ENCODE results near the gene RFPL2.

The RFPL2 gene

GRCh38 chr22:32211011-32211410 is 6.1 kb upstream of the RFPL2 start:
- H3K36me3 ChIP-seq (ENCODE audit: insufficient read depth, low read length): no peaks in the 10 kb centered on the region
- no peak overlapping the region for H3K9ac ChIP-seq (ENCODE audit: insufficient read length)
- H3K27ac ChIP-seq: no peak overlapping the region
- H3K9me3 ChIP-seq (ENCODE audit: low read depth, low read length): no peaks in the 10 kb centered on the region
- TF ChIP-seq FOXP2 (optimal IDR thresholded peaks at IDR 0.05; ENCODE audit: control extremely low read depth, extremely low read length, insufficient read depth): no peak
- DNase-seq (ENCODE audit: low read depth, low spot score): no peak
- H3K4me3 ChIP-seq: no peak overlapping the region

GRCh38 chr22:32208681-32209080 is 3.8 kb upstream of the RFPL2 start:
- no peaks in the 10 kb centered on the region for H3K36me3 ChIP-seq (ENCODE audit: insufficient read depth, low read length)
- no peak overlapping the region for H3K9ac ChIP-seq (ENCODE audit: insufficient read length)
- H3K9me3 ChIP-seq (ENCODE audit: low read depth, low read length): no peaks in the 10 kb centered on the region
- H3K27ac ChIP-seq: no peak overlapping the region
- TF ChIP-seq FOXP2 (optimal IDR thresholded peaks at IDR 0.05; ENCODE audit: control extremely low read depth, extremely low read length, insufficient read depth): no peak
- TF ChIP-seq POLR2AphosphoS5 (IDR thresholded peaks at IDR 0.05; ENCODE audit: borderline replicate concordance, low read depth, low read length): no peak
- TF ChIP-seq EZH2 (IDR thresholded peaks at IDR 0.05): no peak
- no peak for DNase-seq (ENCODE audit: low read depth, low spot score)
- H3K4me3 ChIP-seq: no peak overlapping the region

GRCh38 chr22:32207971-32208480 is 3.2 kb upstream of the RFPL2 start:
- Histone ChIP-seq H3K27ac (no peak overlapping the region), H3K4me3 (no peak overlapping the region)
- DNase-seq (ENCODE audit: low read depth, low spot score): no peak

DNA sequence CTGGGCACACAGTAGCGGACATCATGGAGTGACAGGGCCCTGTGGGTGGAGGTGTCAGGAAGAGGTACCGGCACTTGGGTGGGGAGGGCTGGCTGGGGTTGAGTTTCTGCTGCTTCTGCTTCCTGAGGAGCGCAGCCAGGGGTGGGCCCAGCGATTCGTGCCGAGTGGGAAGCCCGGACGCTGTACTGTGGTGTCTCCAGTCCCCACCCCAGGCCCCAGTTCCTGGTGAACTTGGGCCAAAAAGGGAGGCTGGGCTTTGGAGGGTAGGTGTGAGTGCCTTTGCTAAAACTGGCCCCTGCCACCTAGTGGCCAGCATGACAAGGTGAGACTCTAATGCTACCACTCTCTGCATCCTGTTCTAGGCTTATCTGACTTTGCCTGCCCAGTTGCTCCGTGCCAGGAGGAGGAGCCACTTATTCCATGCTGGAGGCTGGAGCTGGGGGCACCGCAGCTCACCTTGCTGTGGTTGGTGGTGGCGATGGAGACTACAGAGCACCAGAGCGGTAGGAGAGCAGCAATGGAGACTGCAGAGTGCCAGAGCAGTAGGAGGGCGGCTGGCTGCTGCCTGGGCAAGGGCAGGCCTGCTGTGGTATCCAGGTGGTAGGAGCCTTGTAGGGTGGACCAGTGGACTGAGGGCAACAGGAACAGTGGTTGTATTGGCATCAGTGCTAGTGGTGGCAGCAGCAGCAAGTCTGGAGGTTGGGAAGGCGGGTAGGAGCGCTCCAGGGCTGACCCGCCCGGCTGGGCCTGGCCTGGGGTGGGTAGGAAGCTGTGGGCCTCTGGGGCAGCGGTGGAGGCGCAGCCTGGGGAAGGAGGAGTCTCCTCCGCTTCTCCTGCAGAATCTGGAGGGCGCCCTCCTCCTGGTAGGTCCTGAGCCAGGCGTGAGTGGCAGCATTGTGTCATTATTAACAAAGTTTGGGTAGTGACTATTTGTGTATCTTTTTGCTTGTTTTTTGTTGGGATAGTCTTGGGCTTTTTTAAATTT is 2.2 kb upstream of the RFPL2 start:
- DNase-seq (ENCODE audit: low read depth, low spot score): no peak

More at GRCh38 chr22:32207971-32208480, 3.2 kb upstream of the RFPL2 start:
- no peaks in the 10 kb centered on the region for H3K36me3 ChIP-seq (ENCODE audit: insufficient read depth, low read length)
- no peak for TF ChIP-seq EZH2 (IDR thresholded peaks at IDR 0.05)
- TF ChIP-seq POLR2AphosphoS5 (IDR thresholded peaks at IDR 0.05; ENCODE audit: borderline replicate concordance, low read depth, low read length): no peak
- no peak for TF ChIP-seq FOXP2 (optimal IDR thresholded peaks at IDR 0.05; ENCODE audit: control extremely low read depth, extremely low read length, insufficient read depth)
- H3K9ac ChIP-seq (ENCODE audit: insufficient read length): no peak overlapping the region
- no peaks in the 10 kb centered on the region for H3K9me3 ChIP-seq (ENCODE audit: low read depth, low read length)

DNA sequence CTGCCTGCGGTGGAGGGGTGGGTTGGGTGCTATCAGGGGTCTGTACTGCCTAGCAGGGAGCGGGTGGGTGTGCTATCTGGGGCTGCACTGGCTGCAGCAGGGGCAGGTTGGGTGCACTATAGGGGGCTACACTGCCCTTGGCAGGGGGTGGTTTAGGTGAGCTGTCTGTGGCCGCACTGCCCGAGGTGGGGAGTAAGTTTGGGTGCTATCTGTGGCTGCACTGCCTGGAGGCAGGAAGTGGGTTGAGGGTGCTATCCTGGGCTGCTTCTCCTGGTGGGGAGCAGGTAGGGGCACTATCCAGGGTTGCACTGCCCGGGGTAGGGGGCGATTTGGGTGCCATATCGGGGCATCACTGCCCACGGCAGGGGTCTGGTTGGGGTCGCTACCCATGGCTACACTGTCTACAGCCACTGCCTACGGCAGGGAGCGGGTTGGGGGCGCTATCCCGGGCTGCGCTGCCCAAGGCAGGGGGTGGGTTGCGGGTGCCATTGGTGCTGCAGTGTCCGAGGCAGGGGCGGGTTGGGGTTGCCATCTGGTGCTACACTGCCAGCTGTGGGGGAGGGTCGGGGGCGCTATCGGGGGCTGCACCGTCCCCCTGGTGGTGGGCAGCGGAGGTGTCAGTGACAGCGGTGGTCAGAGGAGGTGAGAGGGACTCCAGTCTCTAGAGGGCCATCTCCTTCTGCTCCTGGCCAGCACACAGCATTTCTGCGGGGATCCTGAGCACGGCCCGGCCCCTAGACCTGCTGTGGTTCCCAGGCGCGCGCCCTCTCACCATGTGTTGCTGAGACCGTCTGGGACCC is 1.3 kb upstream of the RFPL2 start:
- TF ChIP-seq EZH2 (IDR thresholded peaks at IDR 0.05) (no peak), POLR2AphosphoS5 (IDR thresholded peaks at IDR 0.05; ENCODE audit: borderline replicate concordance, low read depth, low read length) (no peak), FOXP2 (optimal IDR thresholded peaks at IDR 0.05; ENCODE audit: control extremely low read depth, extremely low read length, insufficient read depth) (no peak)
- DNase-seq (ENCODE audit: low read depth, low spot score): no peak
- Histone ChIP-seq H3K9me3 (ENCODE audit: low read depth, low read length) (no peaks in the 10 kb centered on the region), H3K36me3 (ENCODE audit: insufficient read depth, low read length) (no peaks in the 10 kb centered on the region), H3K4me3 (no peak overlapping the region), H3K9ac (ENCODE audit: insufficient read length) (no peak overlapping the region), H3K27ac (no peak overlapping the region)

More for the DNA sequence above, 2.2 kb upstream of the RFPL2 start:
- Histone ChIP-seq H3K9ac (ENCODE audit: insufficient read length) (no peak overlapping the region), H3K4me3 (no peak overlapping the region), H3K27ac (no peak overlapping the region), H3K9me3 (ENCODE audit: low read depth, low read length) (no peaks in the 10 kb centered on the region), H3K36me3 (ENCODE audit: insufficient read depth, low read length) (no peaks in the 10 kb centered on the region)
- TF ChIP-seq POLR2AphosphoS5 (IDR thresholded peaks at IDR 0.05; ENCODE audit: borderline replicate concordance, low read depth, low read length): no peak
- TF ChIP-seq EZH2 (IDR thresholded peaks at IDR 0.05): no peak
- no peak for TF ChIP-seq FOXP2 (optimal IDR thresholded peaks at IDR 0.05; ENCODE audit: control extremely low read depth, extremely low read length, insufficient read depth)

DNA sequence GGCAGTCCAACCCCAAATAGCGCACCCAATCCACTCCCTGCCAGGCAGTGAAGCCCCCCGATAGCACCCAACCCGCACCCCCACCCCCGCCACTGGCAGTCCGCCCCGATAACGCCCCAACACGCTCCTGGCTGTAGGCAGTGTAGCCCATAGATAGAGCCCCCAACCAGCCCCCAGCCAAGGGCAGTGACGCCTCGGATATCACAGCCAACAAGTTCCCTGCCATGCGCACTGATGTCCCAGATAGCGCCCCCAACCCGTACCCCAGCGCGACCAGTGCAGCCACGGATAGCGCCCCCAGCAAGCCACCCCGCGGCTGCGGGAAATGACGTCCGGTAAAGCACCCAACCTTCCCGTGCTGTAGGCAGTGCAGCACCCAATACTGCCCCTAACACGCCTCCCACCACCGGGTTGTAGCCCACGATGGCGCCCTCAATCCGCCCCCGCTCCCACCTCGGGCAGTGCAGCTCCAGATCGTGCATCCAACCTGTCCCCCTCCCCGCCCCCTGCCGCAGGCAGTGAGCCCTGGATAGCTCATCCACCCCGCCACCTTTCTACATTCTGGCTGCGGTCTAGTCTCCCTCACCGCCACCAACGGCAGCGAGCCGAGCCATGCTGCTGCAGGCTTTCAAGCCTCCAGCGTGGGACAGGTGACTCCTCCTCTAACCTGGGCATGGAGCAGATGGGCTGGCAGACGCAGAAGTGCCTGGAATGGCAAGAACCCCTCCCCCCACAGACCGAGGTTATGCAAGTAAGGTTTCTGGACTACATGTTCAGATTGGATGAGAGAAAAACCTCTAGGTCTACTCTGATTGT is 625 bp downstream of the RFPL2 start:
- TF ChIP-seq EZH2 (IDR thresholded peaks at IDR 0.05) (peak; percentile 41), POLR2AphosphoS5 (IDR thresholded peaks at IDR 0.05; ENCODE audit: borderline replicate concordance, low read depth, low read length) (no peak), FOXP2 (optimal IDR thresholded peaks at IDR 0.05; ENCODE audit: control extremely low read depth, extremely low read length, insufficient read depth) (no peak)
- no peaks in the 10 kb centered on the region for H3K9me3 ChIP-seq (ENCODE audit: low read depth, low read length)
- peak overlapping the region; percentile 72 for H3K4me3 ChIP-seq
- H3K9ac ChIP-seq (ENCODE audit: insufficient read length): no peak overlapping the region
- no peak overlapping the region for H3K27ac ChIP-seq
- DNase-seq (ENCODE audit: low read depth, low spot score): no peak
- no peaks in the 10 kb centered on the region for H3K36me3 ChIP-seq (ENCODE audit: insufficient read depth, low read length)

- Histone ChIP-seq H3K36me3 (ENCODE audit: insufficient read depth, low read length) (no peaks in the 10 kb centered on the region), H3K9ac (ENCODE audit: insufficient read length) (no peak overlapping the region), H3K27ac (no peak overlapping the region), H3K4me3 (no peak overlapping the region), H3K9me3 (ENCODE audit: low read depth, low read length) (no peaks in the 10 kb centered on the region)
- DNase-seq (ENCODE audit: low read depth, low spot score): no peak
- TF ChIP-seq EZH2 (IDR thresholded peaks at IDR 0.05): no peak
- TF ChIP-seq FOXP2 (optimal IDR thresholded peaks at IDR 0.05; ENCODE audit: control extremely low read depth, extremely low read length, insufficient read depth): no peak
- no peak for TF ChIP-seq POLR2AphosphoS5 (IDR thresholded peaks at IDR 0.05; ENCODE audit: borderline replicate concordance, low read depth, low read length)
Observed at GRCh38 chr22:32203181-32204039, 1.5 kb downstream of the RFPL2 start.
